GM13977 (cell line): ENCODE measurements around the gene ZFAND6.
"Not testable (repeated sequence)": the region's sequence is repeated elsewhere in the genome, so short reads cannot be mapped to it uniquely, and the experiment has no call there.

ENCODE experiments used
- DNase-seq: peaks from one replicate; pipeline ENCODE4 v3.0.0; 2012; ENCODE audit warnings: low spot score
- in situ Hi-C: fragments of 300-500 bp; cut with MboI; formaldehyde crosslinking; loops from one replicate; pipeline ENCODE4 v1.12.0; 2022; ENCODE audit warnings: low sequenced_read_pairs, low pct_unique_long_range_greater_than_20kb, mixed read lengths, inconsistent platforms; ENCODE audit not compliant: unreplicated experiment
- TF ChIP-seq, protein P1 (sequence below): IDR thresholded peaks from 2 replicates; pipeline ENCODE4 v1.5.1; 2012; ENCODE audit warnings: mild to moderate bottlenecking, control low read depth; ENCODE audit not compliant: insufficient read depth; ENCODE audit errors: extremely low read depth, missing control alignments

Gene ZFAND6

DNA sequence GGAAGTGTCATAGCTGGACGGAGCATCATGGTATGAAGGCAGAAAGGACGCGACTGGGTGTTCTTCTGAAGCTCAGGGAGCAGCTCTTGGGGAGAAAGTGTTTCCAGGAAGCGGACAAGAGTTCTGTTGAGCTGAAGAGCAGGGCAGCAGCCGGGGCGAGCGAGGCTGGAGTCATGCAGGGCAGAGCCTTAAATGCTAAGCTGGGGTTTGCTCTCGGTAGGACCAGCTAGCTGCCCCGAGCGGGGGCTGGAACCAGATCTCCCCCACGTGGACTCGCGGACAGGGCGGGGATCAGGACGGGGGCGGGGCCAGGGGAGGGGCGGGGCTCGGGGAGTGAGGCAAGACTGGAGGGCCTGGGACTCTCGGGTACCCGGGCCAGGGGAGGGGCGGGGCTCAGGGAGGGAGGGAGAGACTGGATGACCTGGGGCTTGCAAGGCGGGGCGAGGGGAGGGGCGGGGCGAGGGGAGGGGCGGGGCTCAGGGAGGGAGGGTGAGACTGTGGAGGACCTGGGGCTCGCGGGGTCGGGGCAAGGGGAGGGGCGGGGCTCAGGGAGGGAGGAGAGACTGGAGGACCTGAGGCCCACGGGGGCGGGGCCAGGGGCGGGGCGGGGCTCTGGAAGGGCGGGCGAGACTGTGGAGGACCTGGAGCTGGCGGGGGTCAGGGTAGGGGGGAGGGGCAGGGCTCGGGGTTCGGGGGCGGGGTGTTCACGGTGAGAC is 92.9 kb downstream of the ZFAND6 start:
- peak; percentile 98 for DNase-seq
- in situ Hi-C loops = loop anchor here (25.0 kb wide), 1 partner anchor 815 kb away; no protein-coding TSS in a partner anchor
- TF ChIP-seq, protein P1, sequence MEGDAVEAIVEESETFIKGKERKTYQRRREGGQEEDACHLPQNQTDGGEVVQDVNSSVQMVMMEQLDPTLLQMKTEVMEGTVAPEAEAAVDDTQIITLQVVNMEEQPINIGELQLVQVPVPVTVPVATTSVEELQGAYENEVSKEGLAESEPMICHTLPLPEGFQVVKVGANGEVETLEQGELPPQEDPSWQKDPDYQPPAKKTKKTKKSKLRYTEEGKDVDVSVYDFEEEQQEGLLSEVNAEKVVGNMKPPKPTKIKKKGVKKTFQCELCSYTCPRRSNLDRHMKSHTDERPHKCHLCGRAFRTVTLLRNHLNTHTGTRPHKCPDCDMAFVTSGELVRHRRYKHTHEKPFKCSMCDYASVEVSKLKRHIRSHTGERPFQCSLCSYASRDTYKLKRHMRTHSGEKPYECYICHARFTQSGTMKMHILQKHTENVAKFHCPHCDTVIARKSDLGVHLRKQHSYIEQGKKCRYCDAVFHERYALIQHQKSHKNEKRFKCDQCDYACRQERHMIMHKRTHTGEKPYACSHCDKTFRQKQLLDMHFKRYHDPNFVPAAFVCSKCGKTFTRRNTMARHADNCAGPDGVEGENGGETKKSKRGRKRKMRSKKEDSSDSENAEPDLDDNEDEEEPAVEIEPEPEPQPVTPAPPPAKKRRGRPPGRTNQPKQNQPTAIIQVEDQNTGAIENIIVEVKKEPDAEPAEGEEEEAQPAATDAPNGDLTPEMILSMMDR = no peak

DNA sequence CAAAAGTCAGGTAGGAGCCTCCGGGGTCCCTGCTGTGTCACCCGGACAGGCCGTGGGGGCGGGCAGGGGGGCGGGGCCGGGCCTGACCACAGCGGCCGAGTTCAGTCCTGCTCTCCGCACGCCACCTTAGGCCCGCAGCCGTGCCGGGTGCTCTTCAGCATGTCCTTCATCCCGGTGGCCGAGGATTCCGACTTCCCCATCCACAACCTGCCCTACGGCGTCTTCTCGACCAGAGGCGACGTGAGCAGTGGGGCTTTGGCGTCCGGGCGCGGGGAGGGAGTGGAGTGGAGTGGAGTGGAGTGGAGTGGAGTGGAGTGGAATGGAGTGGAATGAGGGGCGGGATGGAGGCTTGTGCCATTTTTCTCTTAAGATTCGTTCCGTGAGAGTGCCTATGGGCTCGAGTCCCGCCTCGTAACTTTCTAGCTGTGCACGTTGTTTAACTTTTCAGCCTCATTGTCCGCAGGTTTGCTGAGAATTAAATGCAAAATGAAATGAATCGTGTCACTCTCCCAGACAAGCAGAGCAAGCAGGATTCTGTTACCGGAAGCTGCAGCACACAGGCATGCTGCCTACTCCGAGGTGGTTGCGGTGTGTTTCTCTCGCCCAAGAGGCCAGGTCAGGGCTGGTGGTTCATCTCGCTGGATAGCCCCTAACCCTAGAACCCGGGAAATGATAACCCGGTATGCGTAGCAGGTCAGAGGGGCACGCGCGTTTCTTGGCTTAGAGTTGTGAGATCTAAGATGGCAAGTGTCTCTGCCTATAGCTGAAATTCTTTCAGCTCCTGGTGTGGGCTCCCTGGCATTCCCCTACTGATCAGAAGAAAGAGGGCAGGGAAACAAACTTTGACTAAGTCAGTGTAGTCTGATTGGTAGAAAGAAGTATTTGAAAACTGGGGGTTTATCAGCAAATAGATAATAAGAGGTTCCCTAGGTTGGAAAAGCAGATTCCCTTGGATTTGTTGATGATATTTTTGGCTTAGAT is 93.7 kb downstream of the ZFAND6 start, which contains the start of gene FAH:
Gene FAH (plus strand): TSS at position 104 of the 981 bp plus-strand sequence. CDS start 56 bp downstream, at position 160.
- peak; percentile 43 for DNase-seq
- in situ Hi-C loops = loop anchor here (25.0 kb wide), 1 partner anchor 816 kb away; no protein-coding TSS in a partner anchor
- TF ChIP-seq, protein P1 = no peak

DNA sequence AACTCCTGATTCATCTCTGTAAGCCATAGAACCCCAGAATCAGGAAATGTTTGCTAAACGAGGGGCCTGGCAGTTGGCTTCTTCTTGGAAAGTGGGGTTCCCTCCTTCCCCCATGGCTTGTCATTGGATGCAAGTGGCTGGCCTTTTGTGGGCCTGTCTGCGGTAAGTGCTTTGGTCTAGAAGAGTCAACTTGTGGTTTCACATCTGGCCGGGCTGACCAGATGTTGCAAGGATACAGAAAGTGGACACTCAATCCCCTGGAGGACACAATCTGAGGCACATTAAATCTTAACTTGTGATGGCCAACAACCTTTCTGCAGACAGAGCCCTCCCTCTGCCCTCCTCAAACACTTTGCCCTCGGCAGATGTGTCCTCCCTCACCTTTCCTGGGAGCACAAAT is 94.4 kb downstream of the ZFAND6 start:
- TF ChIP-seq, protein P1 = no peak
- in situ Hi-C loops = loop anchor here (25.0 kb wide), 1 partner anchor 817 kb away; no protein-coding TSS in a partner anchor
- DNase-seq = no peak

DNA sequence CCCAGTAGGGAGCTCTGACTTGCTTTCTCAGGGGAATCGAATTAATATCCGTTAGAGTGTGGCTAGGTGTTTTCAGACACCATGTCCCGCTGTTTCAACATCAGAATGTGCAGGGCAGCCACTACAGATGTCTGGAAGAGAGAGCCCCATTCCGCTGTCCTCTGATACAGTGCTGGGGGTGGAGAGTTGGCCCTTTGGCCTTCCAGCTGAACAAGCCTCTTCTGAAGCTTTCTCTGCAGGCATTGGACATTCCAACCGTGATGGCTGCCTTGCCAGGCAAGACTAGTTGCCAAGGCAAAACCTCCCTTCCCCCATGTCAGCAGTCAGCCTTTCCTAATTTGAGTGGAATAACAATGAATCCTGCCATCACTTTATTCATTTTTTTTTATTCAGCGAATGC is 94.9 kb downstream of the ZFAND6 start:
- TF ChIP-seq, protein P1 = no peak
- DNase-seq = no peak
- in situ Hi-C loops = loop anchor here (25.0 kb wide), 1 partner anchor 817 kb away; no protein-coding TSS in a partner anchor

DNA sequence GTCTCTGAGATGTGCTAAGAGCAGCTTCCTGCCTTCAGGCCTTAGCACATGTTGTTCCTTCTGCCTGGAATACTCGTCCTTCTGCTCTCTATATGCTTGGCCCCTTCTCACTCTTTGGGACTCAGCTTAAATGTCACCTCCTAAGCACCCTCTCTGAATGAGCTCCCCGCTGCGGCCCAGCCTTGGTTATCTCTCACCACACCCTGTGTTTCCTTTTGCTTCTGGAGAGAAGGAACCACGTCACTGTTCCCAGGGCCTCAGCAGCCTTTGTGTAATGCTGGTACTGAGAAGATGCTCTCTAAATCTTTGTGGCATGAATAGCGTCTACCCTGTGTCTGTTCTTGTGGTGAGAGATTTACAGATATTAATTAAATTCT is 95.5 kb downstream of the ZFAND6 start:
- in situ Hi-C loops = loop anchor here (25.0 kb wide), 1 partner anchor 818 kb away; no protein-coding TSS in a partner anchor
- DNase-seq = no peak

DNA sequence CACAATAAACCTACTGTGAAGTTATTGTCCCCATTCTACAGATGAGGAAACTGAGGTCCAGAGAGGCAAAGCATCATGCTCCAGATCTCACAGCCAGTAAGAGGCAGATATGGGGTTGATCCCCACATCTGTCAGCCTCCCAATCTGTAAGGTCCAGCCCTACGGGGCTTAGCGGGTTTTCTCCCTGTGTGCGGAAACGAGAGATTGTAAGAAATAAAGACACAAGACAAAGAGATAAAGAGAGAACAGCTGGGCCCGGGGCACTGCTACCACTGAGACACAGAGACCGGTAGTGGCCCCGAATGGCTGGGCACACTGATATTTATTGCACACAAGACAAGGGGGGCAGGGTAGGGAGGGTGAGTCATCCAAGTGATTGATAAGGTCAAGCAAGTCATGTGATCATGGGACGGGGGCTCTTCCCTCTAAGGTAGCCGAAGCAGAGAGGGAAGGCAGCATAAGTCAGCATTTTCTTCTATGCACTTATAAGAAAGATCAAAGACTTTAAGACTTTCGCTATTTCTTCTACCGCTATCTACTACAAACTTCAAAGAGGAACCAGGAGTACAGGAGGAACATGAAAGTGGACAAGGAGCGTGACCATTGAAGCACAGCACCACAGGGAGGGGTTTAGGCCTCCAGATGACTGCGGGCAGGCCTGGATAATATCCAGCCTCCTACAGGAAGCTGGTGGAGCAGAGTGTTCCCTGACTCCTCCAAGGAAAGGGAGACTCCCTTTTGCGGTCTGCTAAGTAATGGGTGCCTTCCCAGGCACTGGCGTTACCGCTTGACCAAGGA is 96.1 kb downstream of the ZFAND6 start:
- not testable (repeated sequence) for DNase-seq
- in situ Hi-C loops = loop anchor here (25.0 kb wide), 1 partner anchor 818 kb away; no protein-coding TSS in a partner anchor

More for the DNA sequence above, 95.5 kb downstream of the ZFAND6 start:
- TF ChIP-seq, protein P1 = no peak
